HG02763 (cell line): ENCODE measurements around the gene B2M.

Source experiments
- ATAC-seq: cut with Tn5 transposase; IDR thresholded peaks from one replicate; pipeline ENCODE4 v1.9.1; 2021; ENCODE audit warnings: mild to moderate bottlenecking, moderate library complexity; ENCODE audit not compliant: unreplicated experiment

The B2M gene

GRCh38 chr15:44765036-44765435 is 53.7 kb downstream of the B2M start:
- no peak for ATAC-seq
